HG03064 (cell line): ENCODE results near the gene KRT222.

Experiments
- ATAC-seq: cut with Tn5 transposase; IDR thresholded peaks from one replicate; pipeline ENCODE4 v1.9.1; 2021; ENCODE audit warnings: low read depth; ENCODE audit not compliant: unreplicated experiment

Gene KRT222

GRCh38 chr17:40664582-40665333 lies at the start of gene KRT222:
KRT222 (minus strand) TSS chr17:40665177; CDS start chr17:40665099, 78 bp downstream.
- no peak for ATAC-seq

GRCh38 chr17:40714473-40714872 lies 49.5 kb upstream of the KRT222 start:
- no peak for ATAC-seq

GRCh38 chr17:40707745-40708144 lies 42.8 kb upstream of the KRT222 start:
- no peak for ATAC-seq

- no peak for ATAC-seq
Measured at GRCh38 chr17:40705584-40705983, 40.6 kb upstream of the KRT222 start.

- ATAC-seq = no peak
Measured at GRCh38 chr17:40703652-40704051, 38.7 kb upstream of the KRT222 start, which contains the start of gene KRT24. KRT24 (minus strand) TSS chr17:40703752; CDS start chr17:40703693, 59 bp downstream.

- no peak for ATAC-seq
Measured at GRCh38 chr17:40702271-40702670, 37.3 kb upstream of the KRT222 start.

GRCh38 chr17:40699853-40700252 lies 34.9 kb upstream of the KRT222 start:
- no peak for ATAC-seq

GRCh38 chr17:40699371-40699770 lies 34.4 kb upstream of the KRT222 start:
- no peak for ATAC-seq

- no peak for ATAC-seq
Measured at GRCh38 chr17:40697297-40697696, 32.3 kb upstream of the KRT222 start.

GRCh38 chr17:40696651-40697072 lies 31.7 kb upstream of the KRT222 start:
- no peak for ATAC-seq

- ATAC-seq = no peak
Measured at GRCh38 chr17:40695874-40696472, 31.0 kb upstream of the KRT222 start.

- no peak for ATAC-seq
Measured at GRCh38 chr17:40694584-40694983, 29.6 kb upstream of the KRT222 start.

GRCh38 chr17:40687106-40687505 lies 22.1 kb upstream of the KRT222 start:
- no peak for ATAC-seq

GRCh38 chr17:40686192-40686591 lies 21.2 kb upstream of the KRT222 start:
- ATAC-seq = no peak

- no peak for ATAC-seq
Measured at GRCh38 chr17:40680998-40681397, 16.0 kb upstream of the KRT222 start.

GRCh38 chr17:40679523-40679907 lies 14.5 kb upstream of the KRT222 start:
- no peak for ATAC-seq

GRCh38 chr17:40678902-40679522 lies 14.0 kb upstream of the KRT222 start:
- no peak for ATAC-seq

- ATAC-seq = no peak
Measured at GRCh38 chr17:40675905-40676304, 10.9 kb upstream of the KRT222 start.

GRCh38 chr17:40672654-40673053 lies 7.7 kb upstream of the KRT222 start:
- ATAC-seq = no peak

- no peak for ATAC-seq
Measured at GRCh38 chr17:40671282-40671681, 6.3 kb upstream of the KRT222 start.

- no peak for ATAC-seq
Measured at GRCh38 chr17:40666331-40666730, 1.4 kb upstream of the KRT222 start.

- no peak for ATAC-seq
Measured at GRCh38 chr17:40663252-40663651, 1.7 kb downstream of the KRT222 start.
